Loucy (cell line): ENCODE data around the gene OBP2B.

Experiments
- H2AFZ ChIP-seq: fragments of 200-600 bp; sonication (generic); 2 replicates; pipeline ENCODE4 v1.6.0; 2016; ENCODE audit warnings: antibody characterized with exemption, mild to moderate bottlenecking, low read length, moderate library complexity
- H3F3A ChIP-seq: fragments of 200-600 bp; 2 replicates; pipeline ENCODE4 v1.6.0; 2016; ENCODE audit warnings: antibody characterized with exemption, low read depth, mild to moderate bottlenecking
- H3K27me3 ChIP-seq: fragments of 200-600 bp; sonication (generic); 2 replicates; pipeline ENCODE4 v1.6.1; 2014; ENCODE audit warnings: low read length, mild to moderate bottlenecking; ENCODE audit not compliant: insufficient read depth, poor library complexity, severe bottlenecking
- H3K36me3 ChIP-seq: fragments of 200-600 bp; sonication (generic); 2 replicates; pipeline ENCODE4 v1.6.1; 2016; ENCODE audit warnings: low read length; ENCODE audit not compliant: insufficient read depth
- H3K4me1 ChIP-seq: fragments of 200-600 bp; sonication (generic); 2 replicates; pipeline ENCODE4 v1.5.1; 2014; ENCODE audit warnings: low read length, mild to moderate bottlenecking; ENCODE audit not compliant: insufficient read depth, poor library complexity, severe bottlenecking
- H3K4me2 ChIP-seq: fragments of 200-600 bp; sonication (generic); 2 replicates; pipeline ENCODE4 v1.6.0; 2014; ENCODE audit warnings: antibody characterized with exemption, low read length, low read depth, mild to moderate bottlenecking; ENCODE audit not compliant: poor library complexity, severe bottlenecking
- H3K4me3 ChIP-seq: fragments of 200-600 bp; sonication (generic); 2 replicates; pipeline ENCODE4 v1.5.1; 2014; ENCODE audit warnings: low read length, mild to moderate bottlenecking, mixed read lengths; ENCODE audit not compliant: poor library complexity, severe bottlenecking
- H3K79me2 ChIP-seq: fragments of 200-600 bp; sonication (generic); 2 replicates; pipeline ENCODE4 v1.6.1; 2014; ENCODE audit warnings: low read length; ENCODE audit not compliant: insufficient read depth
- H3K9ac ChIP-seq: fragments of 200-600 bp; sonication (generic); 2 replicates; pipeline ENCODE4 v1.6.0; 2014; ENCODE audit warnings: mild to moderate bottlenecking, low read depth, low read length, moderate library complexity; ENCODE audit not compliant: poor library complexity, severe bottlenecking
- H3K9me2 ChIP-seq: fragments of 200-600 bp; sonication (generic); replicated peaks from 2 replicates; pipeline ENCODE4 v1.6.1; 2016; ENCODE audit warnings: low read depth, low read length, mixed read lengths
- H3K9me3 ChIP-seq: fragments of 200-600 bp; sonication (generic); 2 replicates; pipeline ENCODE4 v1.6.1; 2014; ENCODE audit warnings: mild to moderate bottlenecking, antibody characterized with exemption, low read length, low read depth; ENCODE audit not compliant: insufficient read depth
- H4K20me1 ChIP-seq: fragments of 200-600 bp; sonication (generic); 2 replicates; pipeline ENCODE4 v1.6.0; 2014; ENCODE audit warnings: antibody characterized with exemption, low read length, mild to moderate bottlenecking; ENCODE audit not compliant: insufficient read depth, poor library complexity, severe bottlenecking
- CTCF ChIP-seq: fragments of 200-600 bp; sonication (generic); conservative IDR thresholded peaks from 2 replicates; pipeline ENCODE4 v1.5.1; 2014; ENCODE audit warnings: mild to moderate bottlenecking, antibody characterized with exemption, low read length
- EZH2phosphoT487 ChIP-seq: fragments of 200-600 bp; IDR thresholded peaks from 2 replicates; pipeline ENCODE4 v1.6.1; 2018; ENCODE audit warnings: antibody characterized with exemption, mild to moderate bottlenecking, moderate library complexity, borderline replicate concordance

The OBP2B gene

GRCh38 chr9:133181561-133181960 lies 27.5 kb downstream of the OBP2B start:
- no peaks in the 10 kb centered on the region for H4K20me1 ChIP-seq
- no peak overlapping the region for H3K4me3 ChIP-seq
- H3K4me1 ChIP-seq = peaks cover 4% of the 10 kb centered on the region
- H3K9me3 ChIP-seq = no peaks in the 10 kb centered on the region
- no peak overlapping the region for H3K4me2 ChIP-seq
- H3K36me3 ChIP-seq = no peaks in the 10 kb centered on the region
- H3K79me2 ChIP-seq = no peaks in the 10 kb centered on the region
- H3F3A ChIP-seq = no peaks in the 10 kb centered on the region
- H2AFZ ChIP-seq = no peak overlapping the region
- no peak overlapping the region for H3K9ac ChIP-seq
- H3K9me2 ChIP-seq = no peaks in the 10 kb centered on the region
- TF ChIP-seq EZH2phosphoT487 (no peak), CTCF (no peak)
- no peaks in the 10 kb centered on the region for H3K27me3 ChIP-seq

DNA sequence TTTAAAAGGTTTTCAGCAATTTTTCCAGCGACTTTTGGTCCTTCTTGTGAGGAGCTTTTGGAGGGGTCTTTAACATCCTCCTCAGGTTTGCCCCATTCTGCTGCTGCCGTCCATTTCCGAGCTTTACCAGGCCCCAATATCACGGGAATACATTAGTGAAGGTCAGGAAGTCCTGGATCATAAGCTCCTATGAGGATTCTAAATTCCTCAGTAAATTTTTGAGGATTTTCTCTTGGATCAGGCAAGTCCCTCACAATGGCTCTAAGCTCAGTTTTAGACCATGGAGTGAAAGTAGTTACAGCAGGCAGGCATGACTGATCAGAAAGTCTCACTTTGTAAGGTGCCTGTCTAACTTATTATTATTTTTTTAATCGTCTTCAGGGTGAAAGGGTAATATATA lies 28.1 kb downstream of the OBP2B start:
- Histone ChIP-seq H3K4me1 (peaks cover 4% of the 10 kb centered on the region), H3K9me2 (no peaks in the 10 kb centered on the region), H2AFZ (no peak overlapping the region), H3K27me3 (no peaks in the 10 kb centered on the region), H3K79me2 (no peaks in the 10 kb centered on the region), H3K4me2 (no peak overlapping the region), H3K4me3 (no peak overlapping the region), H3K9me3 (no peaks in the 10 kb centered on the region), H4K20me1 (no peaks in the 10 kb centered on the region), H3F3A (no peaks in the 10 kb centered on the region), H3K9ac (no peak overlapping the region), H3K36me3 (no peaks in the 10 kb centered on the region)
- TF ChIP-seq CTCF (no peak), EZH2phosphoT487 (no peak)

- no peaks in the 10 kb centered on the region for H4K20me1 ChIP-seq
Observed at GRCh38 chr9:133173056-133173455, 36.0 kb downstream of the OBP2B start.

More at GRCh38 chr9:133173056-133173455, 36.0 kb downstream of the OBP2B start:
- H3K27me3 ChIP-seq = no peaks in the 10 kb centered on the region
- H3K79me2 ChIP-seq = no peaks in the 10 kb centered on the region
- no peak for TF ChIP-seq CTCF
- TF ChIP-seq EZH2phosphoT487 = no peak
- H3F3A ChIP-seq = no peaks in the 10 kb centered on the region
- H3K4me3 ChIP-seq = no peak overlapping the region
- H3K9me3 ChIP-seq = no peaks in the 10 kb centered on the region
- H3K36me3 ChIP-seq = no peaks in the 10 kb centered on the region
- H2AFZ ChIP-seq = no peak overlapping the region
- no peak overlapping the region for H3K4me2 ChIP-seq
- no peaks in the 10 kb centered on the region for H3K4me1 ChIP-seq
- H3K9me2 ChIP-seq = no peaks in the 10 kb centered on the region
- H3K9ac ChIP-seq = no peak overlapping the region
